ENCODE measurements around the gene MAB21L3.

The MAB21L3 gene

DNA sequence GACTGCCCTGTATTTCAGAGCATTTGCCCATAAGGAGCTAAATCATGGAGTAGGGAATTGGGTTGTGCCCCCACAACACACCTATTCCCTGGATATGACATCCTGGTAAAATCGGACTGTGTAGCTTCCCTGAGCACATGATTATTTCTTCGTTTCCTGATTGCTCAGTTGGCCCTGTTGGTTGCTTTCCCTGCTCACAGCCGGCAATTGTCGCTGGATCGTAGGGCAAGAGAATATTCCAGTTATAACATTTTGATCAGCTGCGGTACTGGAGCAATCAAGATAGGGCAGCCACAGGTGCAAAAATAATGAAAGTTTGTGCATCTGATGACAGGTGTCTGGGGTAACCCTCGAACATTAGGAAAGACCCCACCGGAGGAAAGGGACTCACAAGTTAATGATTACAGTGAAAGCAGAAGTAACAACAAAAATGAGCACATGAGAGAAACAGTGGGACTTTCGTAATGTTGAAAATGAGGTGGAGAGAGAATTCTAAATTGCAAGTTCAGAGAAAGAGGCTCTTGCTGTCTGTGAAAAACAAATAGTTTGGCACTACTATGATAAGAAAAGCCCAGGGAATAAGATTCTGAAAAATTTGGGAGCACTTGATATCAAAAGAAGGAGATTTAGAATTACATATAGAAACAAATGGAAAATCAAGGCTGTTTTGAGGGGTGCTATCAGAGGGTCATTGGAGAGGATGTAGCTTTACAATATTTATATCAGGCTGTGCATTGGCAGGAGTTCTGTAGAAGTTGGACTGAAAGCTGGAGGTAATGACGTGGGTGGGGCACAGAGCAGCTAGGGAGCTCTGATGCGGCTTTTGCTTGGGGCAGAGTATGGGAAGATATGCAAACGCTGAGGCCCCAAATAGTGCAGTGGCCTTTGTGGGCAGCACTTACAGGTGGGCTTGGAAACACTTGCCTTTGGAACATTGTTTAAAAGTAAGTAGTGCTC is at the start of gene MAB21L3:
TSS of gene MAB21L3 (plus strand) at position 833 of the 957 bp plus-strand sequence. CDS start 1,217 bp downstream, outside the sequence.
- no peak for FAIRE-seq

GRCh38 chr1:116062201-116062600 is 49.0 kb upstream of the MAB21L3 start:
- FAIRE-seq: no peak

- no peak for FAIRE-seq
Measured at GRCh38 chr1:116064616-116065015, 46.6 kb upstream of the MAB21L3 start.

DNA sequence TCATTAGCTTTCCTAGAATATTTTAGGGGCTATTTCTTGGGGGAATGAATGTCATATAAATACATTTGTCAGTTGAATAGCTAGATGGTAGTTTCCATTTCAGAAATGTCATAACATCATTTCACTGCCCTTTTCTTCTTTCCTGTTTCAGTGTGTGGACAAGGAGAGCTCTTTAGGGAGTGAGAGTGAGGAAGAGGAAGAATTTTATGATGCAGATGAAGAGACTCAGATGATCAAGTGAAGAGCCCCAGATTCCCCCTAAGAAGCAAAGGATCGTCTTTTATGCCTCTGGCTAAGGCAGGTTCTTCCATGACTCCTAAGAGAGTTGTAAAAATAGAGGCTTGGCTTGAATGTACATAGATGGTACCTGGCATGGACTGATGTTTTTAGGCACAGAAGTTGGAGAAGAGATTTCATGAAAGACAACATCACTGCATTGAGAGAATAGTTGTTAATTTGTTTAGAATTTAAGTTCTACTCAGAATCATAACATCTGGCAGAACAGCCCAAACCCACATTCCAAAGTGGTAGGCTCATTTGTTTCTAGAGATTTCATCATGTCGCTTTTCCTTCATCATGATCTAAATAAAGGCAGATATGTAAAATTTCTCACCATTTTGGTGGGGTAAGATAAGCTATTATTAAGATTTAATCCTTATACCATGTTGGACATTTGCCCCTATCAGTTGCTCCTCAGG is 44.2 kb upstream of the MAB21L3 start:
- FAIRE-seq: no peak

DNA sequence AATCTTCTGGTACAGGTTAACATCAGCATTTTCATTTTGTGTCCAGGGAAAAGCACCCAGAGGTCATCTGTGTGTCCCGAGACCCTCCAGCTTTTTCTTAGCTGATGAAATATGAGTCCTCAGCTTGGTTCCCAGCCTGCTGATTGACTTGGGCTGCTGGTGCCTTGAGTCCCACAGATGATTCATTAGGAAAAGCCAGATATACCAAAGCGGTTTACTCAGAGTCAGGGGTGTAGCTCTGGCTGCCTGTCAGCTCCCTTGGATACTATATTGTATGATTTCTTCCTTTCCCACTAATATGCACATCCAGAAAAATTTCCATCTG is 43.7 kb upstream of the MAB21L3 start:
- FAIRE-seq: no peak

DNA sequence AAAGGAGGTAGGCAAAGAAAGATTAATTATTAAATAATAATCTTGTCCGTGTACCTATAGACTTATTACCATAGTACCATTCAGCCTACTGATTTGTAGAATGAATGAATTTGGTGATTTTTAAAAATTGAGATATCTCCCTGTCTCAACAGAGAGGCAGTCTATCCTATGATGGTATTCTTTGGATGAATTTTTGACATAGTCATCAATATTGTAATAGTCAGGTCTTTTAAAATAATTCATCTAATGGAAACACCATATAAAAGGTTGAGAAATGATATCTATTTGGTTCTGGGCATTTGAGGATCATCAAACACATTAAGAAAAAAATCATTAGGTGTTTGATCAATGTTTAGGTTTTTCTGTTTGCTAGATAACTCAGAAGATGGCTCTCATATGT is 35.6 kb upstream of the MAB21L3 start:
- FAIRE-seq: no peak

GRCh38 chr1:116075990-116076389 is 35.2 kb upstream of the MAB21L3 start:
- FAIRE-seq: no peak

DNA sequence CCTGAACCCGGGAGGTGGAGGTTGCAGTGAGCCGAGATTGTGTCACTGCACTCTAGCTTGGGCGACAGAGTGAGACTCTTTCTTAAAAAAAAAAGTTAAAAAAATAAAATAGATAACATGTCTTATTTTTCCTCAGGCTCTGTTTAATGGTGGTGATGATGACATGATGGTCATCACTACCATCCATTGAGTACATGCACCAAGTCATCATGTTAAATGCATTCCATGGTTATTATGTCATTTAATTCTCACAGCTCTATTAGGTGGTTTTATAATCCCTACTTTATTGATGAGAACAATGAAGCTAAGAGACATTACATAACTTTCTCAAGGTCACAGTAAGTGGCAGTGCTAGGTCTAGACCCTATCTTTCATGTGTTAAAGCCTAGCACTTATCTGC is 34.4 kb upstream of the MAB21L3 start:
- FAIRE-seq: no peak

DNA sequence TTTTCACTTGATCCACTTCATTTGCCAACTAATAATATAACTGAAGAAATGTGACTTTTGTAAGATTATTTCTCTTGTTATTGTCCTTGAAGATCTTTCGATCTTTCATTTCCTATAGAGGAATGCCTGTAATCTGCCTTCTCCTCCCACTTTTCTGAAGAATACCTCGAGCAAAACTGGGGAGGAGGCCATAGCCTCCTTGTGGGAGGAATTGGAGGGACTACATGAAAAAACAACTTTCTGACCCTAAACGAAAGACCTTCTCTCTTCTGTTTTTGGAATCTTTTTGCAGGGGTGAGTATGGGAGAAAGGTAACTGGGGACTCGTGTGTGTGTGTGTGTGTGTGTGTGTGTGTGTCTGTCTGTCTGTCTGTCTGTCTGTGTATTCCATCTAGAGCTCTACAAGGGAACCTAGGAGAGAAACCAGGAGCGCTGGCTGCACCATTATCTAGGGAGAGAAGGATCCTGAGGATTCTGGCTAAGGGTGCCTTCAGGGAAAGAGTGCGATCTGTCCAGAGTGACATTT is 32.4 kb upstream of the MAB21L3 start:
- FAIRE-seq: no peak

DNA sequence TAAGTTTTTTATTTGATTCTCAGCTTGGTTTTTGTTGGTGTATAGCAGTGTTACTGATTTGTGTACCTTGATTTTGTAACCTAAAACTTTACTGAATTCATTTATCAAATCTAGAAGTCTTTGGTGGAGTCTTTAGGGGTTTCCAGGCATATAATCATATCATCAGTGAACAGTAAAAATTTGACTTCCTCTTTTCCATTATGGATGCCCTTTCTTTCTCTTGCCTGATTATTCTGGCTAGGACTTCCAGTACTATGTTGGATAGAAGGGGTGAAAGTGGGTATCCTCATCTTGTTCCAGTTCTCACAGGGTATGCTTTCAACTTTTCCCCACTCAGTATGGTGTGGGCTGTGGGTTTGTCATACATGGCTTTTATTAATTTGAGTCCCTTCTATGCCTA is 23.6 kb upstream of the MAB21L3 start:
- no peak for FAIRE-seq

DNA sequence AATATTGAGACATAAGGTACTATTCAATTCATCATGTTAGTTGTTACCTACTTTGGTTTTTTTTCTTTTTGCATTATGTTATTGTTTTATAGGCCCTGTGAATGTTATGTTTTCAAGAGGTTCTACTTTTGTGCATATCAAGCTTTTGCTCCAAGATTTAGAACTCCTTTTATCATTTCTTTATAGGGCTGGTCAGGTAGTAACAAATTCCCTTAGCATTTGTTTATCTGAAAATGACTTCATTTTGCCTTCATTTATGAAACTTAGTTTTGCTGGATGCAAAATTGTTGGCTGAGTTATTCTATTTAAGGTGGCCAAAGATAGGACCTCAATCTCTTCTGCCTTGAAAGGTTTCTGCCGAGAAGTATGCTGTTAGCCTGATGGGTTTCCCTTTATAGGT is 21.3 kb upstream of the MAB21L3 start:
- no peak for FAIRE-seq

DNA sequence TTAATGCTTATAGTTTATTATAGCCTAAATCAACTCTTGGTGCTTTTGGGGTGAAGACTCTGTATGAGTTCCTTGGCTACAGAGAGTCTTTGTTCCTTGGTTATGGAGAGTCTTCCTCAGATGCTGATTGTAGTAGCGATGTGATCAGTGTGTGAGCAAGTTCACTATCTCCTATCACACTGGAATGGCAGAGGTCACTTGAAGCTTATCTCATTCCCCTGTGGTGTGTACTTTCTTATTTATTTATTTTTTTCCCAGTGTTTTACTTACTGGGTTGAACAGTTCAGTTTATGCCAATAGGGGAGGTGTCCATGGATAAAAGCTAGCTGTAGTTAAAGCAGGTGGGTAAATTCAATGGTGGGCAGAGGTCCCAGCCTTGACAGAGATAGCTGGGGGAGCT is 20.1 kb upstream of the MAB21L3 start:
- FAIRE-seq: no peak

DNA sequence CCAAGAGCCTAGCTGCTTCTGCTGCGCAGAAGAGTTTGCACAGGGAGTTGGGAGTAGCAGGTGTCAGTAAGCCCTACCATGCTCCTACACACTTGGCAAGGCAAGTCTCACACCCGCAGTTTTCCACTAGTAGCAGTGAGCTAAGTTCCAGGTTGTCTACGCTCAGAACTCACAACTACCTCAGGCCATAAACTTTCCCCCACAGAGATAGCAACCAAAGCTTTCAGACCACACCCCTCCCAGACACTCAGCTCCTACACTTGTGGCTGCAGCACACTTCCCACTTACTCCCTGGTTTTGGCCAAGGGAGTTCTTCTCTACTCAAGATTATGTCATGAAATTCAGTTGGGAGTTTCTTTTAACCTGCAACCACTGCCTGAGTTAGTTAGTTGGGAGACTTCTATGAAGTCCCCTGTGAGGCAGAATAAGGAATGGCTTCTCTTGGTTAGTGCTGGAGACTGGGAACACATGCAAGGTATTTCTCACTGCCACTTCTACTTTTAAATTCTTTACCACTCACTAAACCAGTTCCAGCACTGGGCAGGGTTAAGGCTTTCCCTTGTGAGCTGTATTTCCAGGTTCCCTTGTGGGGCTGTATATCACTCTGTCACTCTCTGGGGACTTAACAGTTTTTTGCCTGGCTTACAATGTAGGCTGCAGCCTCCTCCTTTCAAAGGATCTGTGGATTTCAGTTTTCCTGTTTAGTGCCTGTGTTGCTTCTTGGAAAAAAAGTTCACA is 18.3 kb upstream of the MAB21L3 start:
- no peak for FAIRE-seq

DNA sequence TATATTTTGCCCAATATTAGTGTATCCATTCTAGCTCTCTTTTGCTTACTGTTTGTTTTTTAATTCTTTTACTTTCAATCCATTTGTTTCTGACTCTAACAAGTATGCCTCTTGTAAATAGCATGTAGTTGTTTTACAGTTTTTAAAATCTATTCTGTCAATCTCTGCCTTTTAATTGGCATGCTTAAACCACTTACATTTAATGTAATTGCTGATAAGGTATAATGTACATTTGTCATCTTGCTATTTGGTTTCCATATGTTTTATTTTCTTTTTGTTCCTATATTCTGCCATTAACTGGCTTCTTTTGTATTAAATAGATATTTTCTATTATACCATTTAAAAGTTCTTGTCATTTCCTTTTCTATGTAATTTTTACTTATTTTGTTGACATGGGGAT is 16.2 kb upstream of the MAB21L3 start:
- no peak for FAIRE-seq

- FAIRE-seq: no peak
Measured at GRCh38 chr1:116096013-116096618, 15.1 kb upstream of the MAB21L3 start.

DNA sequence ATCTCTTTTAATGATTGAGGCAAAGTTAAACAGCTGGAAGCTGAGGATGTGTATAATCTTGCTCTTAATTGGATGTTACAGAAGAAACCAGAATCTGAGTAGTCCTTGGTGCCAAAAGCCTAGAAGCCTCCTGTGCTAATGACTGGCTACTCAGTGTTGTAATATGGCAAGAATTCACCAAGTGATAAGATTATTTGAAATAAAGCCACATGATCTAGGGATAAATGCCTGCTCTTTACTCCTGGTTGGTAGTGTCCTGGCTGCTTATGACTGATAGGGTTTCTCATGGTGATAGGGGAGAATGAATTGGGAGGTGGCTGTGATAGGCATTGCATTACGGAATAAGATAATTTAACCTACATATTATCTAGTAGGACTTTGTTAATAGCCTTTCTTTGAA is 13.6 kb upstream of the MAB21L3 start:
- FAIRE-seq: no peak

- no peak for FAIRE-seq
Measured at GRCh38 chr1:116099379-116099778, 11.8 kb upstream of the MAB21L3 start.

- no peak for FAIRE-seq
Measured at GRCh38 chr1:116099919-116100318, 11.3 kb upstream of the MAB21L3 start.

GRCh38 chr1:116104667-116105066 is 6.5 kb upstream of the MAB21L3 start:
- FAIRE-seq: no peak

- no peak for FAIRE-seq
Measured at GRCh38 chr1:116105996-116106395, 5.2 kb upstream of the MAB21L3 start.

GRCh38 chr1:116106646-116107045 is 4.6 kb upstream of the MAB21L3 start:
- FAIRE-seq: no peak

DNA sequence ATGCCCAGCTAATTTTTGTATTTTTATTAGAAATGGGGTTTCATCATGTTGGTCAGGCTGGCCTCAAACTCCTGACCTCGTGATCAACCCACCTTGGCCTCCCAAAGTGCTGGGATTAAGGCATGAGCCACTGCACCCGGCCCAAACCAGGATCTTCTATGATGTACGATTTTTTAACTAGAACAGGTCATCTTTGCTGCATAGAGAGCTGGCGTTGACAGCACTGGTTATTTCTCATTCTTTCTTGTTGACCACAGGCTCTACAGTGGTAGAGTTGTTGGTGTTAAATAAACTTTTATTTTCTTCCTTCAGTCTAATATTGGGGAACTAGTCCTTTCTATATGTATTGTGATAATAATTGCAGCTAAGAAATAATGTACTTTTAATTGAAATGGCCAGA is 3.8 kb upstream of the MAB21L3 start:
- FAIRE-seq: no peak

- FAIRE-seq: no peak
Measured at GRCh38 chr1:116111524-116112021, 374 bp downstream of the MAB21L3 start.

Data from colon (tissue), 2 donors.